Sigmoid colon (tissue), 7 donors: Measurements from ENCODE around the gene ZMYND10. TPM values are rescaled to one million over a fixed set of nuclear protein-coding genes. Genes with fewer than 3 reads are reported as not detected.

Experiments used
- DNase-seq: peaks from one replicate; pipeline ENCODE4 v3.0.0-alpha.2; 2019
- H3K27ac ChIP-seq, 4 donors: fragments of 200-600 bp; sonication (generic); one replicate each; pipeline ENCODE4 v1.5.1; 2016 to 2019; ENCODE audit warnings: mild to moderate bottlenecking in 1 of 4
- H3K27me3 ChIP-seq, 3 donors: fragments of 200-600 bp; sonication (generic); one replicate each; pipeline ENCODE4 v1.5.1; 2019; ENCODE audit warnings: mild to moderate bottlenecking in 1 of 3
- H3K36me3 ChIP-seq, 4 donors: fragments of 200-600 bp; sonication (generic); one replicate each; pipeline ENCODE4 v1.5.1; 2016 to 2019
- H3K4me1 ChIP-seq, 4 donors: fragments of 200-600 bp; sonication (generic); one replicate each; pipeline ENCODE4 v1.5.1; 2017 to 2019
- H3K4me3 ChIP-seq, 4 donors: fragments of 200-600 bp; sonication (generic); one replicate each; pipeline ENCODE4 v1.5.1; 2017 to 2019; ENCODE audit warnings: mild to moderate bottlenecking in 2 of 4, moderate library complexity in 1 of 4
- H3K9me3 ChIP-seq, 4 donors: fragments of 200-600 bp in 3 of 4; sonication (generic) in 3 of 4; one replicate each; pipeline versions ENCODE4 v1.5.1 to v1.6.1; 2013 to 2019
- EP300 ChIP-seq, 4 donors: sonication (generic); formaldehyde crosslinking; IDR thresholded peaks; one replicate each; pipeline ENCODE4 v1.6.1; 2017; ENCODE audit warnings: antibody characterized with exemption in 4 of 4
- POLR2A ChIP-seq, 2 donors: fragments of 450-650 bp; IDR thresholded peaks; one replicate each; pipeline ENCODE4 v1.6.1; 2016; ENCODE audit warnings: antibody characterized with exemption in 2 of 2, mild to moderate bottlenecking in 2 of 2, moderate library complexity in 2 of 2
- POLR2AphosphoS5 ChIP-seq, 4 donors: sonication (generic); formaldehyde crosslinking; IDR thresholded peaks; one replicate each; pipeline ENCODE4 v1.6.1; 2017; ENCODE audit warnings: antibody characterized with exemption in 4 of 4
- whole genome bisulfite sequencing, 2 donors: extraction: QIAGEN DNeasy Blood & Tissue Kit; methylation state at CpG; one replicate each; pipeline ENCODE4 v1.1.7; 2013; 5-methylcytosine and 5-hydroxymethylcytosine counted together
- intact Hi-C: fragments of 100-400 bp; cut with DNase I; formaldehyde crosslinking; loops from one replicate; pipeline ENCODE4 v1.15.1; 2023
- polyA plus RNA-seq, 3 donors: library from polyadenylated mRNA; stranded (reverse); fragments of 200-250 nt; gene quantifications; one replicate each; pipeline ENCODE4 v1.2.3, GENCODE V29; 2013
- total RNA-seq, 4 donors: library from RNA; depleted of rRNA; stranded (reverse); fragments of >200 nt; gene quantifications; one replicate each; pipeline ENCODE4 v1.1.0, GENCODE V29; 2016
- TF ChIP-seq, protein P1 (sequence below), 4 experiments: fragments of 450-650 bp in 3 of 4; fragments of 200-600 bp in 1 of 4; IDR thresholded peaks; one replicate each; pipeline ENCODE4 v1.5.1; 2016 to 2019; ENCODE audit warnings: antibody characterized with exemption in 4 of 4, mild to moderate bottlenecking in 3 of 4, moderate library complexity in 2 of 4
- donor health status: healthy with polysubstance abuse.
- donor health status: Bipolar disorder and iron deficiency.
- donor health status: healthy.

The ZMYND10 gene
- total and polyA plus RNA-seq, 7 donors = 0.77 to 1.2 TPM; not detected in 5

DNA sequence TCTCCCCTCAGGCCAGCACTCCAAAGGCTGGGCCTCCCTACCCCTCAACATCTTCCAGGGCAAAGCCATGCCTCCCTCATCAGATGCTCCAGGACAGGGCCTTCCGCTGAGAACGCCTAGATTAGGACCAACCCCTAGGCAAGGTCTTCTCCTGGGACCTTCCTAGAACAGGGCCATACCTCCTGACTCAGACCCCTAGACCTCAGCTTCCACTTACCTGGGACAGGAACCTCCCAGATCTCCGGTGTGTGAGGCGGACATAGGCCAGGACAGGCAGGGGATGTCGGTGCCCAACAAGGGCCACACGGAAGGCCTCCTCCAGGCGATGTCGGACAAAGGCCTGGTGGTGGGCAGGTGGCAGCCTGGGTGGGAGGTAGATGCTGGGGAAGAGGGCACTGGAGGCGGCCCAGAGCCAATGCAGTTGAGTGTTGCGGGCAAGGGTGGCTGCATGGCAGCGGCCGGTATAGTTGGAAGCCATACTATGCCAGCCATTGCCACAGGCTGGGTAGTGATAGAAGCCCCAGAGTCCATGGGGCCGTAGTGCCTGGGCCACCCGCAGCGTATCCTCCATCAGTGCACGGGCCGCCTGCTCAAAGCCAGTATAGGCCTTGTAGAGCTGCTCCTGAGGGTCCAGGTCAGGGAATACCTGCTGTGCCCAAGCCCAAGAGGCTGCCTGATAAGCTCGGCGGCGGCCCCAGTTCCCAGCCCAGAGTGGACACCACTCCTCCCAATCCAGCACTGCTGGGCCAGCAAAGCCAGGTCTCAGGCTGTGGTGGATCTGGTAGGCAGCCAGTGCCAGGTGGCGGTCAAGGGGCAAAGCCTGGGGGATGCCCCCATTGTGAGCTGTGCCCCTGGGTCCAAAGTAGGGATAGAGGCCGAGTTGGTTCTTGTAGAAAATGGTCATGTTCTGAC, 50.8 kb downstream of the ZMYND10 start:
- peak; percentile 67 for DNase-seq
- no peak overlapping the region for H3K27ac ChIP-seq
- H3K36me3 ChIP-seq = peaks cover 1 to 8% (median 5%) of the 10 kb centered on the region in 4 donors
- TF ChIP-seq, protein P1, sequence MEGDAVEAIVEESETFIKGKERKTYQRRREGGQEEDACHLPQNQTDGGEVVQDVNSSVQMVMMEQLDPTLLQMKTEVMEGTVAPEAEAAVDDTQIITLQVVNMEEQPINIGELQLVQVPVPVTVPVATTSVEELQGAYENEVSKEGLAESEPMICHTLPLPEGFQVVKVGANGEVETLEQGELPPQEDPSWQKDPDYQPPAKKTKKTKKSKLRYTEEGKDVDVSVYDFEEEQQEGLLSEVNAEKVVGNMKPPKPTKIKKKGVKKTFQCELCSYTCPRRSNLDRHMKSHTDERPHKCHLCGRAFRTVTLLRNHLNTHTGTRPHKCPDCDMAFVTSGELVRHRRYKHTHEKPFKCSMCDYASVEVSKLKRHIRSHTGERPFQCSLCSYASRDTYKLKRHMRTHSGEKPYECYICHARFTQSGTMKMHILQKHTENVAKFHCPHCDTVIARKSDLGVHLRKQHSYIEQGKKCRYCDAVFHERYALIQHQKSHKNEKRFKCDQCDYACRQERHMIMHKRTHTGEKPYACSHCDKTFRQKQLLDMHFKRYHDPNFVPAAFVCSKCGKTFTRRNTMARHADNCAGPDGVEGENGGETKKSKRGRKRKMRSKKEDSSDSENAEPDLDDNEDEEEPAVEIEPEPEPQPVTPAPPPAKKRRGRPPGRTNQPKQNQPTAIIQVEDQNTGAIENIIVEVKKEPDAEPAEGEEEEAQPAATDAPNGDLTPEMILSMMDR (IDR thresholded peaks at IDR 0.05) = no peak
- TF ChIP-seq POLR2AphosphoS5 (IDR thresholded peaks at IDR 0.05) = no peak
- TF ChIP-seq EP300 (IDR thresholded peaks at IDR 0.05) = no peak
- no peak for TF ChIP-seq POLR2A (IDR thresholded peaks at IDR 0.05)
- intact Hi-C loops = no loop called here
- peaks cover 4 to 47% (median 37%) of the 10 kb centered on the region in 4 donors for H3K4me1 ChIP-seq
- WGBS, 2 donors = 95% methylated on average over 22 of the region's 22 CpGs
- H3K27me3 ChIP-seq = no peaks in the 10 kb centered on the region
- H3K9me3 ChIP-seq = no peaks in the 10 kb centered on the region
- H3K4me3 ChIP-seq = no peak overlapping the region

DNA sequence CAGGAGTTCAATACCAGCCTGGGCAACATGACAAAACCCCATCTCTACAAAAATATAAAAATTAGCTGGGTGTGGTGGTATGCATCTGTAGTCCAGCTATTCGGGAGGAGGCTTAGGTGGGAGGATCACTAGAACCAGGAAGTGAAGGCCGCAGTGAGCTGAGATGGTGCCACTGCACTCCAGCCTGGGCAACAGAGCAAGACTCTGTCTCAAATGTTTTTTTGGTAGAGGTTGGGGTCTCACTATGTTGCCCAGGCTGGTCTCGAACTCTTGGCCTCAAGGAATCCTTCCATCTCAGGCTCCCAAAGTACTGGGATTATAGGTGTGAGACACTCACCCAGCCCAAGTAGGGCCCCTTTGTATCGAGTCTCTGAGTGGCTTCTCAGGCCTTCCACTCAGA, 51.4 kb downstream of the ZMYND10 start:
- Histone ChIP-seq H3K4me3 (no peak overlapping the region), H3K4me1 (peaks cover 3 to 46% (median 36%) of the 10 kb centered on the region in 4 donors), H3K36me3 (peaks cover 4 to 15% (median 12%) of the 10 kb centered on the region in 4 donors), H3K27ac (peak overlapping the region in 2 of 4 donors; percentile 94 to 95), H3K27me3 (no peaks in the 10 kb centered on the region), H3K9me3 (no peaks in the 10 kb centered on the region)
- no peak for DNase-seq
- intact Hi-C loops = no loop called here
- no peak for TF ChIP-seq EP300 (IDR thresholded peaks at IDR 0.05)
- TF ChIP-seq, protein P1 (IDR thresholded peaks at IDR 0.05) = no peak
- no peak for TF ChIP-seq POLR2AphosphoS5 (IDR thresholded peaks at IDR 0.05)
- TF ChIP-seq POLR2A (IDR thresholded peaks at IDR 0.05) = no peak
- 93 to 94% methylated on average over 4 of the region's 4 CpGs for WGBS, 2 donors

DNA sequence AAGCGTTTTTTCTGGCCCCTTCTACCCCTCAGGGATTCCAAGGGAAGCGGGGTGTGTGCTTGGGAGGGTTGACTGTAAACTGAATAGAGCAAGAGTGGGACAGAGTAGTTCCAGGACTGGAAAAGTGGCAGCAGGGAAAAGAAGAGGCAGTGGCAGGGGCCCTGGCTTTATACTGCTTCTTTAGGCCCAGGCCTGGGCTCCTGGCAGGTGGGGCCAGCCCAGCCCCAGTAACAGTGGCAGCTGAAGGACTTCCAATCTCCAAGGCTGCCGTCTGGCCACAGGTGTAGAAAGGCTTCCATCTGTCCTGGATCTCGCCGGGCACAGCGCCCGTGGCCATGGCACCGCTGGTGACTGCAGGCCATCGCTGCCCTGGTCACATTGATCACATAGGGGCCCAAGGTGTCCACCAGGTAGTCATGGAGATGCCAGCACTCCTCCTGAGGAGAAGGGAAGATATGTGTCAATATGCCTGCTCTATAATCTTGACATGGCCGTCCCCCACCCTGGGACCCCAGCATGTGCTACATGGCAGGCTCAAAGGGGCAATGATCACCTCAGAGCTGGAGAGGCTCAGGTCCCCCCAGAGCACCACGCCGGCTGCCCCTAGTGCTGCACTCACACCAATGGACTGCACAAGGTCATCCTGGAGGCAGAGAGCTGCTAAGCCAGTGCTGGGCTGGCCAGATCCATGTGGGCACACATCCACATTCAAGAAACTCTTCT, 52.3 kb downstream of the ZMYND10 start:
- H3K27ac ChIP-seq = peak overlapping the region; percentile 88 to 95 (median 91)
- peak; percentile 68 for DNase-seq
- TF ChIP-seq POLR2A (IDR thresholded peaks at IDR 0.05) = no peak
- TF ChIP-seq, protein P1 (IDR thresholded peaks at IDR 0.05) = no peak

DNA sequence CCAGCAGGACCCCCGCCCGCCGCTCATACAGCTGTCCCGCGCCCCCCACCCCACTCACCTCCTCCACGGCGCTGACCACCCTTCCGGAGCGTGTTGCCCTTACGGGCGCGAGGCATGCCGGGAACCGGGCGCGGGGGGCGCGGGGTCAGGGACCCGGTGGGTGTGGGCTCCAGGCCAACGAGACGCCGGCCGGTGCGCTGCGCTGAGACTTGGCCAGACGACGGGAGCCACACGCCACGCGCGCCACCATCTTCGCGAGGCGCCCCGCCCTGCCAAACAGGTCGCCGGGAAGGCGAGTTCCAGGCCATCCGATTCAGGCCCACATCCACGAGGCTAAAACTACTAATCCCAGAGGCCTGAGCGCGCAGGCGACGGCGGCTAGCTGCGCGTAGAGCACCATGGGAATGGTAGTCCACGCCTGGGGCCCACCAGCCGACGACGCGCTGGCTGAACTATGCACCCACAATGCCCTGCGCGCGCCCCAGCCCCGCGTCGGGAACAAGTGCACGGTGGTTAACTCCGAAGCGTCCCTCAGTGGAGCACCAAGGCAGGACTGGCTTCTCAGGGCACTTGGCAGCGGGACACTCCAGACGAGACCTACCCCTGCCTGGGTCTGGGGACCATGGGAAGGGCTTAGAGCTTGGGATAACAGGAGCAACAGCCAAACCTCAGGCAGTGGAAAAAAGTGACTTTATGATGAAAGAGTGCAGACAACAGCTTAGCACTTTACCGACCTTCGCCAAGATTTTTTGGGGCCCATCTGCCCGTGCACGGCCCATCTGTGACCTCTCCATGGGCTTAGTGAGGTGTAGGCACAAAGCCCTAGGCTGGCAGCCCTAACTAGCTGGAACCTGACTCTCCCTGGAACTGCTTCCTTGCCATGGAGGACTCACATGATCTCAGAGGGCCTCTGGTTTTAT, 53.1 kb downstream of the ZMYND10 start, which contains the start of gene IFRD2:
IFRD2 (minus strand) TSS at position 271 of the 920 bp plus-strand sequence; CDS start at position 116, 155 bp downstream.
- peak; percentile 99 for DNase-seq
- Histone ChIP-seq H3K27ac (peak within 1 kb of the TSS; percentile 88 to 95 (median 91)), H3K36me3 (peaks cover 15 to 32% (median 25%) of the 10 kb centered on the region in 4 donors), H3K27me3 (no peaks in the 10 kb centered on the region), H3K4me1 (peaks cover 0 to 31% (median 26%) of the 10 kb centered on the region in 4 donors), H3K9me3 (no peaks in the 10 kb centered on the region), H3K4me3 (peak within 1 kb of the TSS; percentile 85 to 100 (median 92))
- no peak for TF ChIP-seq EP300 (IDR thresholded peaks at IDR 0.05)
- TF ChIP-seq POLR2AphosphoS5 (IDR thresholded peaks at IDR 0.05) = peak; percentile 73 to 94 (median 83)
- TF ChIP-seq, protein P1 (IDR thresholded peaks at IDR 0.05) = no peak
- TF ChIP-seq POLR2A (IDR thresholded peaks at IDR 0.05) = peak in 1 of 2 donors; percentile 53
- 1 to 2% methylated on average over 67 of the region's 67 CpGs for WGBS, 2 donors
- intact Hi-C loops = no loop called here

More for the DNA sequence above, 52.3 kb downstream of the ZMYND10 start:
- peaks cover 9 to 24% (median 20%) of the 10 kb centered on the region in 4 donors for H3K36me3 ChIP-seq
- intact Hi-C loops = no loop called here
- peaks cover 0 to 38% (median 29%) of the 10 kb centered on the region in 4 donors for H3K4me1 ChIP-seq
- H3K4me3 ChIP-seq = peak overlapping the region in 3 of 4 donors; percentile 85 to 100 (median 86)
- H3K27me3 ChIP-seq = no peaks in the 10 kb centered on the region
- H3K9me3 ChIP-seq = no peaks in the 10 kb centered on the region
- 77 to 82% methylated on average over 12 of the region's 12 CpGs for WGBS, 2 donors
